Neural cell (in vitro differentiated cells): ENCODE data around the gene SMTNL2. TPM values are rescaled to one million over a fixed set of nuclear protein-coding genes. Genes with fewer than 3 reads are reported as not detected.

Experiments
- H2AFZ ChIP-seq: fragments of 200-600, 300-800 bp; sonication (generic), shearing (Covaris generic); 2 replicates; pipeline ENCODE4 v1.6.0; 2014; ENCODE audit warnings: low read depth, mild to moderate bottlenecking, antibody characterized with exemption, low read length, moderate library complexity
- H3F3A ChIP-seq: fragments of 200-600 bp; shearing (Covaris generic); 2 replicates; pipeline ENCODE4 v1.6.1; 2016; ENCODE audit warnings: mild to moderate bottlenecking, moderate library complexity, mixed read lengths, antibody characterized with exemption, low read length; ENCODE audit not compliant: insufficient read depth, poor library complexity, severe bottlenecking
- H3K27ac ChIP-seq: fragments of 200-600, 300-800 bp; sonication (generic), shearing (Covaris generic); 2 replicates; pipeline ENCODE4 v1.5.1; 2014; ENCODE audit warnings: mild to moderate bottlenecking, low read length, moderate library complexity
- H3K27me3 ChIP-seq: fragments of 300-800, 200-600 bp; sonication (generic), shearing (Covaris generic); 2 replicates; pipeline ENCODE4 v1.6.0; 2014; ENCODE audit warnings: mild to moderate bottlenecking, low read depth, low read length, moderate library complexity; ENCODE audit not compliant: insufficient read depth
- H3K36me3 ChIP-seq: fragments of 300-800, 200-600 bp; sonication (generic), shearing (Covaris generic); 2 replicates; pipeline ENCODE4 v1.5.1; 2014; ENCODE audit warnings: mild to moderate bottlenecking, antibody characterized with exemption, low read length, moderate library complexity; ENCODE audit not compliant: insufficient read depth
- H3K4me2 ChIP-seq: fragments of 300-800, 200-600 bp; sonication (generic), shearing (Covaris generic); 2 replicates; pipeline ENCODE4 v1.6.0; 2014; ENCODE audit warnings: mild to moderate bottlenecking, low read length
- H3K4me3 ChIP-seq: fragments of 300-800, 200-600 bp; sonication (generic), shearing (Covaris generic); 2 replicates; pipeline ENCODE4 v1.5.1; 2014; ENCODE audit warnings: mild to moderate bottlenecking, low read length, moderate library complexity
- H3K79me2 ChIP-seq: fragments of 200-600 bp; shearing (Covaris generic); replicated peaks from 2 replicates; pipeline ENCODE4 v1.6.0; 2014; ENCODE audit warnings: mild to moderate bottlenecking, low read length, moderate library complexity; ENCODE audit not compliant: insufficient read depth
- H3K9ac ChIP-seq: fragments of 300-800, 200-600 bp; sonication (generic), shearing (Covaris generic); 2 replicates; pipeline ENCODE4 v1.6.1; 2016; ENCODE audit warnings: mild to moderate bottlenecking, low read length, mixed read lengths
- H3K9me2 ChIP-seq: fragments of 200-600 bp; shearing (Covaris generic); 2 replicates; pipeline ENCODE4 v1.6.1; 2016; ENCODE audit warnings: mild to moderate bottlenecking, low read length, mixed read lengths; ENCODE audit not compliant: insufficient read depth
- H3K9me3 ChIP-seq: fragments of 200-600, 300-800 bp; sonication (generic), shearing (Covaris generic); 2 replicates; pipeline ENCODE4 v1.6.1; 2016; ENCODE audit warnings: mild to moderate bottlenecking, mixed run types, low read length, moderate library complexity, mixed read lengths
- H4K20me1 ChIP-seq: fragments of 200-600 bp; shearing (Covaris generic); 2 replicates; pipeline ENCODE4 v1.6.1; 2016; ENCODE audit warnings: mild to moderate bottlenecking, mixed run types; ENCODE audit not compliant: insufficient read depth
- EP300 ChIP-seq: fragments of 450-650 bp; conservative IDR thresholded peaks from 2 replicates; pipeline ENCODE4 v1.6.1; 2014; ENCODE audit warnings: antibody characterized with exemption, mild to moderate bottlenecking, moderate library complexity; ENCODE audit not compliant: poor library complexity, severe bottlenecking
- EZH2 ChIP-seq: fragments of 200-600, 300-800 bp; shearing (Covaris generic), sonication (generic); IDR thresholded peaks from 2 replicates; pipeline ENCODE4 v1.6.1; 2014; ENCODE audit warnings: antibody characterized with exemption, low read length, borderline replicate concordance, mild to moderate bottlenecking; ENCODE audit not compliant: insufficient read depth, poor library complexity, severe bottlenecking
- MXI1 ChIP-seq: fragments of 450-650 bp; conservative IDR thresholded peaks from 2 replicates; pipeline ENCODE4 v1.6.1; 2014; ENCODE audit warnings: antibody characterized with exemption, mild to moderate bottlenecking; ENCODE audit not compliant: poor library complexity, severe bottlenecking
- POLR2AphosphoS5 ChIP-seq: IDR thresholded peaks from 2 replicates; pipeline ENCODE4 v1.6.1; 2012
- RAD21 ChIP-seq: fragments of 450-650 bp; conservative IDR thresholded peaks from 2 replicates; pipeline ENCODE4 v1.6.1; 2014; ENCODE audit warnings: antibody characterized with exemption, mild to moderate bottlenecking, moderate library complexity
- SMC3 ChIP-seq: fragments of 450-650 bp; conservative IDR thresholded peaks from 2 replicates; pipeline ENCODE4 v1.6.1; 2014; ENCODE audit warnings: antibody characterized with exemption, mild to moderate bottlenecking, moderate library complexity; ENCODE audit not compliant: poor library complexity
- TAF1 ChIP-seq: IDR thresholded peaks from 2 replicates; pipeline ENCODE4 v1.6.1; 2012; ENCODE audit warnings: low read depth
- polyA plus RNA-seq: library from polyadenylated mRNA; depleted of rRNA; stranded (reverse); fragments of >200 nt; gene quantifications from 2 replicates; pipeline ENCODE4 v1.2.3, GENCODE V29; 2014
- TF ChIP-seq, protein P1 (sequence below): IDR thresholded peaks from 2 replicates; pipeline ENCODE4 v1.6.1; 2012; ENCODE audit warnings: borderline replicate concordance
- TF ChIP-seq, protein P2 (sequence below): fragments of 450-650 bp; IDR thresholded peaks from 2 replicates; pipeline ENCODE4 v1.5.1; 2014; ENCODE audit warnings: antibody characterized with exemption, mild to moderate bottlenecking, moderate library complexity; ENCODE audit not compliant: poor library complexity, severe bottlenecking

Gene SMTNL2
- polyA plus RNA-seq, 1 donor from 2014 or later: 0.81 TPM

DNA sequence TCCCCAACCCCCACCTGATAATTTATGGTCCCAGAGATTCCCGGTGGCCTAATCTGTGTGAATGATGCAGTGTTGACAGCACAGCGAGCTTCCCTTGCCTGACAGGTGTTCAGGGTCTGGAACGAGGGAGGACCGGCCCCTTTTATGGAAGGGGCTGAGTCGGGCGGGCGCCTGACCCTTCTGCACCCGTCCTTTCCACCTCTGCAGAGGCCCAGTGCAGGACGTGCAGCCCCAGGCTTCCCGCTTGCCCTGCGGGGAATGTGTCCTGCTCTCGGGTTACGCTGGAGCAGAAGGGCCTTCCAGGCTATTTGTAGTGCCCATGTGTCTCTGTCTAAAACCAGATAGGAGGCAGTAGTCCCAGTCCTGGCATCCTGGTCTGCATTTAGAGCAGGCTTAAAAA lies 16.2 kb downstream of the SMTNL2 start:
- no peaks in the 10 kb centered on the region for H3K27me3 ChIP-seq
- no peak overlapping the region for H3K4me2 ChIP-seq
- H3K9ac ChIP-seq: no peak overlapping the region
- no peak overlapping the region for H2AFZ ChIP-seq
- H3F3A ChIP-seq: no peaks in the 10 kb centered on the region
- H3K79me2 ChIP-seq: no peaks in the 10 kb centered on the region
- H3K27ac ChIP-seq: no peak overlapping the region
- TF ChIP-seq RAD21 (no peak), EZH2 (no peak), MXI1 (no peak), SMC3 (no peak), TAF1 (no peak), EP300 (no peak), POLR2AphosphoS5 (no peak)
- TF ChIP-seq, protein P1, sequence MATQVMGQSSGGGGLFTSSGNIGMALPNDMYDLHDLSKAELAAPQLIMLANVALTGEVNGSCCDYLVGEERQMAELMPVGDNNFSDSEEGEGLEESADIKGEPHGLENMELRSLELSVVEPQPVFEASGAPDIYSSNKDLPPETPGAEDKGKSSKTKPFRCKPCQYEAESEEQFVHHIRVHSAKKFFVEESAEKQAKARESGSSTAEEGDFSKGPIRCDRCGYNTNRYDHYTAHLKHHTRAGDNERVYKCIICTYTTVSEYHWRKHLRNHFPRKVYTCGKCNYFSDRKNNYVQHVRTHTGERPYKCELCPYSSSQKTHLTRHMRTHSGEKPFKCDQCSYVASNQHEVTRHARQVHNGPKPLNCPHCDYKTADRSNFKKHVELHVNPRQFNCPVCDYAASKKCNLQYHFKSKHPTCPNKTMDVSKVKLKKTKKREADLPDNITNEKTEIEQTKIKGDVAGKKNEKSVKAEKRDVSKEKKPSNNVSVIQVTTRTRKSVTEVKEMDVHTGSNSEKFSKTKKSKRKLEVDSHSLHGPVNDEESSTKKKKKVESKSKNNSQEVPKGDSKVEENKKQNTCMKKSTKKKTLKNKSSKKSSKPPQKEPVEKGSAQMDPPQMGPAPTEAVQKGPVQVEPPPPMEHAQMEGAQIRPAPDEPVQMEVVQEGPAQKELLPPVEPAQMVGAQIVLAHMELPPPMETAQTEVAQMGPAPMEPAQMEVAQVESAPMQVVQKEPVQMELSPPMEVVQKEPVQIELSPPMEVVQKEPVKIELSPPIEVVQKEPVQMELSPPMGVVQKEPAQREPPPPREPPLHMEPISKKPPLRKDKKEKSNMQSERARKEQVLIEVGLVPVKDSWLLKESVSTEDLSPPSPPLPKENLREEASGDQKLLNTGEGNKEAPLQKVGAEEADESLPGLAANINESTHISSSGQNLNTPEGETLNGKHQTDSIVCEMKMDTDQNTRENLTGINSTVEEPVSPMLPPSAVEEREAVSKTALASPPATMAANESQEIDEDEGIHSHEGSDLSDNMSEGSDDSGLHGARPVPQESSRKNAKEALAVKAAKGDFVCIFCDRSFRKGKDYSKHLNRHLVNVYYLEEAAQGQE: no peak
- TF ChIP-seq, protein P2, sequence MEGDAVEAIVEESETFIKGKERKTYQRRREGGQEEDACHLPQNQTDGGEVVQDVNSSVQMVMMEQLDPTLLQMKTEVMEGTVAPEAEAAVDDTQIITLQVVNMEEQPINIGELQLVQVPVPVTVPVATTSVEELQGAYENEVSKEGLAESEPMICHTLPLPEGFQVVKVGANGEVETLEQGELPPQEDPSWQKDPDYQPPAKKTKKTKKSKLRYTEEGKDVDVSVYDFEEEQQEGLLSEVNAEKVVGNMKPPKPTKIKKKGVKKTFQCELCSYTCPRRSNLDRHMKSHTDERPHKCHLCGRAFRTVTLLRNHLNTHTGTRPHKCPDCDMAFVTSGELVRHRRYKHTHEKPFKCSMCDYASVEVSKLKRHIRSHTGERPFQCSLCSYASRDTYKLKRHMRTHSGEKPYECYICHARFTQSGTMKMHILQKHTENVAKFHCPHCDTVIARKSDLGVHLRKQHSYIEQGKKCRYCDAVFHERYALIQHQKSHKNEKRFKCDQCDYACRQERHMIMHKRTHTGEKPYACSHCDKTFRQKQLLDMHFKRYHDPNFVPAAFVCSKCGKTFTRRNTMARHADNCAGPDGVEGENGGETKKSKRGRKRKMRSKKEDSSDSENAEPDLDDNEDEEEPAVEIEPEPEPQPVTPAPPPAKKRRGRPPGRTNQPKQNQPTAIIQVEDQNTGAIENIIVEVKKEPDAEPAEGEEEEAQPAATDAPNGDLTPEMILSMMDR: no peak
- H3K9me2 ChIP-seq: no peaks in the 10 kb centered on the region
- no peaks in the 10 kb centered on the region for H3K36me3 ChIP-seq
- no peak overlapping the region for H3K4me3 ChIP-seq
- no peaks in the 10 kb centered on the region for H4K20me1 ChIP-seq
- no peaks in the 10 kb centered on the region for H3K9me3 ChIP-seq

DNA sequence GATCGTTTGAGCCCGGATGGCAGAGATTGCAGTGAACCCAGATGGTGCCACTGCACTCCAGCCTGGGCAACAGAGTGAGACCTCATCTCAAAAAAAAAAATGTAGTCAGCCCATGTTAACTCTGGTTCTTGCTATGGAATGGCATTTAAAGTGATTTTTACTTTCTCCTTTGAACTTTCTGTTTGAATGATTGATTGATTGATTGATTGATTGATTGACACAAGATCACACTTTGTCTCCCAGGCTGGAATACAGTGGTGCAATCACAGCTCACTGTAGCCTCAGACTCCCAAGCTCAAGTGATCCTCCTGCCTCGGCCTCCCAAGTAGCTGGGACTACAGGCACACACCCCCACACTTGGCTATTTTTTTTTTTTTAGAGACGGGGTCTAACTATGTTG lies 17.0 kb downstream of the SMTNL2 start:
- H3K9me3 ChIP-seq: no peaks in the 10 kb centered on the region
- H3K27me3 ChIP-seq: no peaks in the 10 kb centered on the region
- H3K27ac ChIP-seq: no peak overlapping the region
- no peaks in the 10 kb centered on the region for H3F3A ChIP-seq
- H4K20me1 ChIP-seq: no peaks in the 10 kb centered on the region
- no peak overlapping the region for H2AFZ ChIP-seq
- no peaks in the 10 kb centered on the region for H3K9me2 ChIP-seq
- no peak overlapping the region for H3K4me2 ChIP-seq
- H3K4me3 ChIP-seq: no peak overlapping the region
- no peaks in the 10 kb centered on the region for H3K79me2 ChIP-seq
- no peak overlapping the region for H3K9ac ChIP-seq
- H3K36me3 ChIP-seq: no peaks in the 10 kb centered on the region
- TF ChIP-seq, protein P1: no peak
- TF ChIP-seq MXI1 (no peak), EZH2 (no peak)
